Chondrocyte (in vitro differentiated cells): ENCODE results near the gene FFAR4. TPM values are rescaled to one million over a fixed set of nuclear protein-coding genes. Genes with fewer than 3 reads are reported as not detected.

Source experiments
- DNase-seq: peaks from one replicate; pipeline ENCODE4 v3.0.0; 2021; ENCODE audit warnings: mixed read lengths, low spot score
- H3K27ac Mint-ChIP-seq: one replicate; pipeline ENCODE4 v1.8.0; 2021; ENCODE audit warnings: mild to moderate bottlenecking, moderate library complexity, mixed read lengths; ENCODE audit not compliant: unreplicated experiment
- H3K27me3 Mint-ChIP-seq: 2 replicates; pipeline ENCODE4 v1.8.0; 2021; ENCODE audit warnings: low read depth, mixed read lengths
- H3K36me3 Mint-ChIP-seq: 2 replicates; pipeline ENCODE4 v1.8.0; 2021; ENCODE audit warnings: low read depth, mixed read lengths
- H3K4me1 Mint-ChIP-seq: 2 replicates; pipeline ENCODE4 v1.8.0; 2021; ENCODE audit warnings: low read depth, mild to moderate bottlenecking, mixed read lengths
- H3K4me3 Mint-ChIP-seq: one replicate; pipeline ENCODE4 v1.8.0; 2021; ENCODE audit warnings: mild to moderate bottlenecking, moderate library complexity, mixed read lengths; ENCODE audit not compliant: unreplicated experiment
- H3K9me3 Mint-ChIP-seq: 2 replicates; pipeline ENCODE4 v1.8.0; 2021; ENCODE audit warnings: low read depth, mixed read lengths
- total RNA-seq: library from RNA; stranded (reverse); gene quantifications from 3 replicates; pipeline ENCODE4 v1.2.1, GENCODE V29; 2021
- TF ChIP-seq, protein P1 (sequence below): fragments of 200-600 bp; sonication (generic); IDR thresholded peaks from 2 replicates; pipeline ENCODE4 v1.5.0; 2021; ENCODE audit warnings: antibody characterized with exemption, mild to moderate bottlenecking, moderate library complexity

Gene FFAR4
- total RNA-seq, 1 donor from 2014 or later, result not detected

DNA sequence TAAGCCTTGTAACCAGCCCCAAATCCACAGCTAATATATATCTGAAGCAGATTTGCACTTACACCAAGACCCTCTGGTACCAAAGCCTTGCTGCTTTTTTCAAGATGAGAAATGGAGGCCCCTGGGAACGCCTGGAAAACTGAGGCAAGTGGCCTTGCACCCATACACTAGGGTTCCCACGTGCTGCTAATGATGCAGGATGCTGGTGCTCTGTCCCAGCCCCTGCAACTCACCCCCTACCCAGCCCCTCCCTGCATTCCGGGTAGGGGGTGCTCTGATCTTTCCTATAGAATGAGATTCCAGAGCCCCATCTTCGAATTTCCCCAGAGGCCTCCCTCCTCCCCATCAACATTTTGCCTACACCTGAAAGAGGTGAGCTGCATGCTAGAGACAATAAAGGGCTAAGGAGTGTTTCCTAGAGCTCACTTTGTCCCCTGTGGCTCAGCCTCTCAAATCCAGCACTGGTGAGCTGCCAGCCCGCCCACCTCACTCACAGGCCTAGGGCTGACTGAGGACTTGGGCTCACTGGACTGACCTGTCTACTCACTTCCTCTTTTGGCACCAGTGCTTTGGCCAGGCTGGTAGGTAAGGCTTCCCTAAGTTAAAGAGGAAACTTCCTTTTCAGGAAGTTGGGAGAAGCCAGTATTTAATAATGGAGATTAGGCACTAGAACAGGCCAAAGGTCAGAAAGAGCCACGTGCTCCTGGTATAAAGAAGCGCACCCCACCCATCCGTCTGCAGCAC is 24.8 kb downstream of the FFAR4 start:
- H3K36me3 Mint-ChIP-seq, result no peaks in the 10 kb centered on the region
- no peak for DNase-seq
- peaks cover 2% of the 10 kb centered on the region for H3K27me3 Mint-ChIP-seq
- peaks cover 16% of the 10 kb centered on the region for H3K4me1 Mint-ChIP-seq
- no peaks in the 10 kb centered on the region for H3K9me3 Mint-ChIP-seq
- TF ChIP-seq, protein P1, sequence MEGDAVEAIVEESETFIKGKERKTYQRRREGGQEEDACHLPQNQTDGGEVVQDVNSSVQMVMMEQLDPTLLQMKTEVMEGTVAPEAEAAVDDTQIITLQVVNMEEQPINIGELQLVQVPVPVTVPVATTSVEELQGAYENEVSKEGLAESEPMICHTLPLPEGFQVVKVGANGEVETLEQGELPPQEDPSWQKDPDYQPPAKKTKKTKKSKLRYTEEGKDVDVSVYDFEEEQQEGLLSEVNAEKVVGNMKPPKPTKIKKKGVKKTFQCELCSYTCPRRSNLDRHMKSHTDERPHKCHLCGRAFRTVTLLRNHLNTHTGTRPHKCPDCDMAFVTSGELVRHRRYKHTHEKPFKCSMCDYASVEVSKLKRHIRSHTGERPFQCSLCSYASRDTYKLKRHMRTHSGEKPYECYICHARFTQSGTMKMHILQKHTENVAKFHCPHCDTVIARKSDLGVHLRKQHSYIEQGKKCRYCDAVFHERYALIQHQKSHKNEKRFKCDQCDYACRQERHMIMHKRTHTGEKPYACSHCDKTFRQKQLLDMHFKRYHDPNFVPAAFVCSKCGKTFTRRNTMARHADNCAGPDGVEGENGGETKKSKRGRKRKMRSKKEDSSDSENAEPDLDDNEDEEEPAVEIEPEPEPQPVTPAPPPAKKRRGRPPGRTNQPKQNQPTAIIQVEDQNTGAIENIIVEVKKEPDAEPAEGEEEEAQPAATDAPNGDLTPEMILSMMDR, result no peak
- H3K27ac Mint-ChIP-seq, result no peak overlapping the region
- no peak overlapping the region for H3K4me3 Mint-ChIP-seq

DNA sequence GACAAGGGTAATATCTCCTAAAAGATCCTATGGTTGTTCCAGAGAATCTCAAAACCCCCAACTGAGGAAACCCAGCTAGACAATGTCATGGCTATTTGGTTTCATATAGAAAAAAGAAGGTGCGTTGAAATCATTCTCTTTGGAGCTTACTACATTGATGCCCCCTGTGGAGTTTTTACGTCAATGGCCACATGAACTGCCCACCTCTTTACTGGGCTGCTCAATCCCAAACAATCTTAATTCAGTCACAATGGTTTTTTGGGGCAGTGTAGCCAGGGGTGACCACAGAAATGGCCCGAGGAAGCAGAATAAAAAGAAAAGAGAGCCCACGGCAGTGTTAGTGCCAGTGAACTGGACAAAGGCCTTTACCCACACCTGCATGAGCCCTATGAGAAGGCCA is 26.8 kb downstream of the FFAR4 start:
- Mint-ChIP-seq H3K27me3 (peaks cover 2% of the 10 kb centered on the region), H3K27ac (no peak overlapping the region), H3K36me3 (no peaks in the 10 kb centered on the region), H3K4me1 (peaks cover 17% of the 10 kb centered on the region), H3K9me3 (no peaks in the 10 kb centered on the region), H3K4me3 (no peak overlapping the region)
- TF ChIP-seq, protein P1, result no peak
- no peak for DNase-seq

DNA sequence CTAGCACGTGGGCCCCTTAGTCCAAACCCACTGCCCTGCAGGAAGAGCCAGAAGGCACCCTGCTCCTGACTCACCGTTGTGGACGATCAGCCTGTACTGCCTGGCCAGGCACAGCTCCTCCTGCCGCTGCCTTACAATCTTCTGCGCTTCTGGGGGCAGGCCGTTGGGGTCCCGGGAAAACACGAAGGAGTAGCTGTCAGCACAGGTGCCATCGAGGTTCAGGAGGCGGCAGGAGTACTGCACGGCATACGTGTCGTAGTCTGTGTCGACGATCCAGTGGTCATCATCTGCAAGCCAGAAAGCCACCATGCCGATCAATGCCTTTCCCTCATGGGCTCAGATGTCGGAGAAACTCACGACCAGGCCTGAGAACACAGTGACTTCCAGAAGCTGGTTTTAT is 27.3 kb downstream of the FFAR4 start:
- TF ChIP-seq, protein P1, result no peak
- no peaks in the 10 kb centered on the region for H3K9me3 Mint-ChIP-seq
- peaks cover 2% of the 10 kb centered on the region for H3K27me3 Mint-ChIP-seq
- no peak overlapping the region for H3K4me3 Mint-ChIP-seq
- H3K36me3 Mint-ChIP-seq, result no peaks in the 10 kb centered on the region
- no peak for DNase-seq
- no peak overlapping the region for H3K27ac Mint-ChIP-seq
- peaks cover 17% of the 10 kb centered on the region for H3K4me1 Mint-ChIP-seq

DNA sequence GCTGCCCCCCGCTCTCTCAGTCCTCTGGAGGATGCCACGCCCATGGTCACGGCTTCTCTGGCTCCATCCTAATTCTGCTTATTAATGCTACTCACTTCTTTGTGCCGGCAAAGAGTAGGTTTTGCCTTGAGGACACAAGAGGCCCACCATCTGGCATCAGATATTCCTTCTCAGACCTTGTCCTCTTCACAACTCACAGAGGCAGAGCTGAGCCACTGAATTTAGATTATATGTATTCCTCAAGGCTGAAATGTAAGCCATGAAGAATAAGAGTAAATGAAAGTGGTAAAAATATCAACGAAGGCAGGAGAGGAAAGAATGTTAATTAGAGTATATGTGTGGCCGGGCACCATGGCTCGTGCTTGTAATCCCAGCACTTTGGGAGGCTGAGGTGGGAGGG is 28.1 kb downstream of the FFAR4 start:
- DNase-seq, result no peak
- H3K27ac Mint-ChIP-seq, result no peak overlapping the region
- no peak overlapping the region for H3K4me3 Mint-ChIP-seq
- peaks cover 17% of the 10 kb centered on the region for H3K4me1 Mint-ChIP-seq
- H3K36me3 Mint-ChIP-seq, result no peaks in the 10 kb centered on the region
- TF ChIP-seq, protein P1, result no peak
- H3K9me3 Mint-ChIP-seq, result no peaks in the 10 kb centered on the region
- H3K27me3 Mint-ChIP-seq, result no peaks in the 10 kb centered on the region

DNA sequence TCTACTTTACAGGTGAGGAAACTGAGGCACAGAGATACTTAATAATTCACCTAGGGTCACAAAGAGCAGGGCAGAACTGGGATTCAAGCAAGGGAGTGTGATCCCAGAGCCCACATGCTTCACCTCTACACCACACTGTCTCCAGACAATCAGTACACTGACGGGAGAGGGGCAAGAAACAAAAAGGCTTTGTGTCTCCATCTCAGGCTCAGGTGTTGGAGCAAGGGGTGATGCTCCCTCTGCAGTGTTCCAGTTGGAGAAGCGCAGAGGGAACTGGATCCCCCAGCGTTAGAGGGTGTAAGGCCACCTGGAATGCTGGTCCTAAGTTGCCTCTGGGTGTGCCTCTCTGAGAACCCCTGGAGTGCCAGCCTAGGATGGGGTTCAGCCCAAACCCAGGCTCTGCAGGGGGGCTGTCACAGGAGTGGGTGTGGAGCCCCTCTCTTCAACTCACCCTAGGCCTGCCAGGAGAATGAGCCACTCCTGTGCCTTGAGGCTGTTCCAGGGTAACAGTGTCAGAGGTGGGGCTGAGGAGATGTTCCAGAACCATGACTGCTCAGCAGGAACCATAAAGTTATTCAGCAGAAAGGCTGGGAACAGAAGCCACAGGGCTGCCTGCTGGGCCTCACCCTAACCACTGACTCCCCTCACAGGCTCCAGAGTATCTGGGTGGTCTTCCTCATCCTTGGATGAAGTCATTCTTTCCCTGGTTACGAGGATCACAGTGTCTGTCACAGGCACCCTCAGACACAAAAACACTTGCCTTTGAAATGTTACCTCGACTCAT is 29.1 kb downstream of the FFAR4 start:
- Mint-ChIP-seq H3K36me3 (no peaks in the 10 kb centered on the region), H3K9me3 (no peaks in the 10 kb centered on the region), H3K27me3 (no peaks in the 10 kb centered on the region), H3K27ac (no peak overlapping the region), H3K4me1 (peaks cover 17% of the 10 kb centered on the region), H3K4me3 (no peak overlapping the region)
- TF ChIP-seq, protein P1, result no peak
- DNase-seq, result no peak
